SK-N-SH (cell line): ENCODE measurements around the gene LTB4R2. TPM values are rescaled to one million over a fixed set of nuclear protein-coding genes. Genes with fewer than 3 reads are reported as not detected.
A peak's percentile ranks its signal among the peaks of the same experiment; 100 is the strongest.
"Not testable (repeated sequence)": the region's sequence is repeated elsewhere in the genome, so short reads cannot be mapped to it uniquely, and the experiment has no call there.

Experiments used
- CTCF ChIA-PET: fragments of 300-600, 350-600 bp; formaldehyde crosslinking; extraction: SDS; loops from one replicate; lab custom pipeline; 2021; lab: Yijun Ruan, JAX
- POLR2A ChIA-PET: fragments of 350-600 bp; sonication (Branson Sonifier 250); formaldehyde crosslinking; extraction: SDS; loops from one replicate; lab custom pipeline; 2020; ENCODE audit warnings: antibody characterized with exemption, inconsistent platforms; lab: Yijun Ruan, JAX
- DNase-seq: peaks from one replicate; pipeline ENCODE4 v3.0.0; 2012
- H2AFZ ChIP-seq: fragments of 200-600 bp; sonication (generic); 2 replicates; pipeline ENCODE4 v1.8.1; 2016; ENCODE audit warnings: antibody characterized with exemption, mild to moderate bottlenecking, low read depth
- H3F3A ChIP-seq: fragments of 200-600 bp; sonication (generic); replicated peaks from 2 replicates; pipeline ENCODE3; 2016; ENCODE audit warnings: antibody characterized with exemption, mild to moderate bottlenecking; ENCODE audit not compliant: insufficient read depth
- H3K27ac ChIP-seq, 2 experiments: fragments of 200-500 bp in 1 of 2; fragments of 200-600 bp in 1 of 2; sonication (Bioruptor generic) in 1 of 2; sonication (generic), shearing (Covaris generic) in 1 of 2; 2 replicates each; pipeline versions ENCODE4 v1.5.1 to v1.6.1; 2014 to 2016; ENCODE audit warnings: low read depth in 2 of 2, inconsistent platforms in 1 of 2, low read length in 1 of 2, mild to moderate bottlenecking in 1 of 2, mixed read lengths in 1 of 2
- H3K27me3 ChIP-seq: fragments of 200-600 bp; sonication (generic), shearing (Covaris generic); 2 replicates; pipeline ENCODE4 v1.6.1; 2016; ENCODE audit warnings: mixed run types; ENCODE audit not compliant: insufficient read depth
- H3K36me3 ChIP-seq, 2 experiments: fragments of 200-500 bp in 1 of 2; fragments of 200-600 bp in 1 of 2; sonication (Bioruptor generic) in 1 of 2; sonication (generic) in 1 of 2; replicated peaks in 1 of 2; 2 replicates each; pipeline versions ENCODE3 to v1.5.1; 2014 to 2016; ENCODE audit warnings: low read length in 1 of 2, mild to moderate bottlenecking in 1 of 2; ENCODE audit not compliant: insufficient read depth in 2 of 2, control insufficient read depth in 1 of 2
- H3K4me1 ChIP-seq, 2 experiments: fragments of 200-500 bp in 1 of 2; fragments of 200-600 bp in 1 of 2; sonication (Bioruptor generic) in 1 of 2; sonication (generic), shearing (Covaris generic) in 1 of 2; 2 replicates each; pipeline versions ENCODE4 v1.5.1 to v1.6.1; 2014 to 2016; ENCODE audit warnings: low read depth in 1 of 2, low read length in 1 of 2, mixed run types in 1 of 2; ENCODE audit not compliant: insufficient read depth in 2 of 2, control insufficient read depth in 1 of 2
- H3K4me2 ChIP-seq: fragments of 200-600 bp; sonication (generic), shearing (Covaris generic); 2 replicates; pipeline ENCODE4 v1.6.1; 2017; ENCODE audit warnings: mixed run types
- H3K4me3 ChIP-seq, 2 experiments: fragments of 200-500 bp in 1 of 2; fragments of 200-600 bp in 1 of 2; sonication (Bioruptor generic) in 1 of 2; sonication (generic), shearing (Covaris generic) in 1 of 2; 2 replicates each; pipeline versions ENCODE4 v1.5.1 to v1.8.1; 2014 to 2016; ENCODE audit warnings: low read depth in 2 of 2, inconsistent platforms in 1 of 2, low read length in 1 of 2, mild to moderate bottlenecking in 1 of 2, mixed read lengths in 1 of 2, moderate library complexity in 1 of 2
- H3K79me2 ChIP-seq: fragments of 200-600 bp; sonication (generic); 2 replicates; pipeline ENCODE4 v1.8.1; 2017; ENCODE audit warnings: mild to moderate bottlenecking; ENCODE audit not compliant: insufficient read depth
- H3K9ac ChIP-seq: fragments of 200-600 bp; sonication (generic); 2 replicates; pipeline ENCODE4 v1.6.1; 2017; ENCODE audit warnings: mixed run types
- H3K9me2 ChIP-seq: fragments of 200-600 bp; sonication (generic); 2 replicates; pipeline ENCODE4 v1.6.1; 2017; ENCODE audit warnings: mixed run types
- H3K9me3 ChIP-seq: fragments of 200-600 bp; sonication (generic); 2 replicates; pipeline ENCODE4 v1.6.1; 2017; ENCODE audit warnings: mixed run types, mild to moderate bottlenecking, moderate library complexity
- H4K20me1 ChIP-seq: fragments of 200-600 bp; sonication (generic); 2 replicates; pipeline ENCODE4 v1.6.1; 2017; ENCODE audit warnings: mild to moderate bottlenecking, mixed run types; ENCODE audit not compliant: insufficient read depth
- ELF1 ChIP-seq: IDR thresholded peaks from 2 replicates; pipeline ENCODE4 v1.4.0; 2012
- FOSL2 ChIP-seq: IDR thresholded peaks from 2 replicates; pipeline ENCODE4 v1.4.0; 2012; ENCODE audit warnings: low read depth, mild to moderate bottlenecking, moderate library complexity, borderline replicate concordance
- FOXJ3 ChIP-seq: sonication (generic); formaldehyde crosslinking; IDR thresholded peaks from 2 replicates; pipeline ENCODE4 v1.5.1; 2020; ENCODE audit warnings: mild to moderate bottlenecking, missing genetic modification reagents
- POLR2AphosphoS5 ChIP-seq: IDR thresholded peaks from 2 replicates; pipeline ENCODE4 v1.6.1; 2012; ENCODE audit warnings: low read depth, low read length
- RAD21 ChIP-seq: IDR thresholded peaks from 2 replicates; pipeline ENCODE4 v1.6.1; 2012; ENCODE audit warnings: mild to moderate bottlenecking, low read length
- SMC3 ChIP-seq: IDR thresholded peaks from 2 replicates; pipeline ENCODE4 v1.6.1; 2012; ENCODE audit warnings: low read depth, low read length, improper control_type of control experiment
- YY1 ChIP-seq: IDR thresholded peaks from 2 replicates; pipeline ENCODE4 v1.4.0; 2012; ENCODE audit warnings: low read depth, mild to moderate bottlenecking
- ZBTB33 ChIP-seq: IDR thresholded peaks from 2 replicates; pipeline ENCODE4 v1.4.0; 2012; ENCODE audit warnings: low read depth, borderline replicate concordance
- WGBS: methylation state at CpG from one replicate; pipeline ENCODE4 v1.1.6; 2017; ENCODE audit warnings: low lambda C conversion rate; 5-methylcytosine and 5-hydroxymethylcytosine counted together
- polyA plus RNA-seq, 3 experiments: library from polyadenylated mRNA; depleted of rRNA; stranded (reverse); fragments of >200 nt; gene quantifications; 2 replicates each; pipeline ENCODE4 v1.2.3, GENCODE V29; 2012
- TF ChIP-seq, protein P1 (sequence below): fragments of 200-600 bp; sonication (generic); IDR thresholded peaks from 2 replicates; pipeline ENCODE4 v1.6.1; 2017; ENCODE audit warnings: antibody characterized with exemption, mild to moderate bottlenecking, moderate library complexity

Gene LTB4R2
- polyA plus RNA-seq, 1 of the 3 experiments (the other 2 are of a cell fraction): 8.2 TPM

DNA sequence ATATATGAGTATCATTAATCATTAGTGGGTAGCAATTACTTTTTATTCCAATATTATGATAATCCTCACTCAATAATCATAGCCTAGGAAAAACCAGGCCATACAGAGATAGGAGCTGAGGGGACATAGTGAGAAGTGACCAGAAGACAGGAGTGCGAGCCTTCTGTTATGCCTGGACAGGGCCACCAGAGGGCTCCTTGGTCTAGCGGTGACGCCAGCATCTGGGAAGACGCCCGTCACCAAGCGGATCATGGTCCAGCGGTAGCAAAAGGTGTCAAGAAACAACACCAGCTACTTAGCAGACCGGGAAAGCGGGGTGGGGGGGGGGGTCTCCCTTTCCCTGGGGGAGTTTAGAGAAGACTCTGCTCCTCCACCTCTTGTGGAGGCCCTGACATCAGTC is 18.0 kb downstream of the LTB4R2 start:
- ChIA-PET CTCF (interaction anchor here (0.6 to 14.6 kb wide), 16 partner anchors 9 to 114 kb away, joined by 3 to 115 read pairs (median 4); partner anchors contain the start of genes CBLN3, CIDEB, KHNYN and LTB4R), POLR2A (interaction anchor here (1.3 to 1.7 kb wide), 2 partner anchors 109 to 115 kb away, joined by 4 read pairs; partner anchors contain the start of gene SDR39U1)
- not testable (repeated sequence) for H4K20me1 ChIP-seq, H3K4me3 ChIP-seq, H3K27me3 ChIP-seq, H3K9ac ChIP-seq, H3F3A ChIP-seq, H2AFZ ChIP-seq, H3K4me2 ChIP-seq, H3K9me3 ChIP-seq, H3K36me3 ChIP-seq, H3K9me2 ChIP-seq, H3K79me2 ChIP-seq, DNase-seq, H3K27ac ChIP-seq
- WGBS: 7% methylated on average over 7 of the region's 9 CpGs
- TF ChIP-seq SMC3 (peak; percentile 26), RAD21 (peak; percentile 37)
- TF ChIP-seq, protein P1, sequence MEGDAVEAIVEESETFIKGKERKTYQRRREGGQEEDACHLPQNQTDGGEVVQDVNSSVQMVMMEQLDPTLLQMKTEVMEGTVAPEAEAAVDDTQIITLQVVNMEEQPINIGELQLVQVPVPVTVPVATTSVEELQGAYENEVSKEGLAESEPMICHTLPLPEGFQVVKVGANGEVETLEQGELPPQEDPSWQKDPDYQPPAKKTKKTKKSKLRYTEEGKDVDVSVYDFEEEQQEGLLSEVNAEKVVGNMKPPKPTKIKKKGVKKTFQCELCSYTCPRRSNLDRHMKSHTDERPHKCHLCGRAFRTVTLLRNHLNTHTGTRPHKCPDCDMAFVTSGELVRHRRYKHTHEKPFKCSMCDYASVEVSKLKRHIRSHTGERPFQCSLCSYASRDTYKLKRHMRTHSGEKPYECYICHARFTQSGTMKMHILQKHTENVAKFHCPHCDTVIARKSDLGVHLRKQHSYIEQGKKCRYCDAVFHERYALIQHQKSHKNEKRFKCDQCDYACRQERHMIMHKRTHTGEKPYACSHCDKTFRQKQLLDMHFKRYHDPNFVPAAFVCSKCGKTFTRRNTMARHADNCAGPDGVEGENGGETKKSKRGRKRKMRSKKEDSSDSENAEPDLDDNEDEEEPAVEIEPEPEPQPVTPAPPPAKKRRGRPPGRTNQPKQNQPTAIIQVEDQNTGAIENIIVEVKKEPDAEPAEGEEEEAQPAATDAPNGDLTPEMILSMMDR: peak; percentile 67
- peaks cover 0 to 12% of the 10 kb centered on the region in 2 experiments; a peak in 1 of 4 replicates for H3K4me1 ChIP-seq

DNA sequence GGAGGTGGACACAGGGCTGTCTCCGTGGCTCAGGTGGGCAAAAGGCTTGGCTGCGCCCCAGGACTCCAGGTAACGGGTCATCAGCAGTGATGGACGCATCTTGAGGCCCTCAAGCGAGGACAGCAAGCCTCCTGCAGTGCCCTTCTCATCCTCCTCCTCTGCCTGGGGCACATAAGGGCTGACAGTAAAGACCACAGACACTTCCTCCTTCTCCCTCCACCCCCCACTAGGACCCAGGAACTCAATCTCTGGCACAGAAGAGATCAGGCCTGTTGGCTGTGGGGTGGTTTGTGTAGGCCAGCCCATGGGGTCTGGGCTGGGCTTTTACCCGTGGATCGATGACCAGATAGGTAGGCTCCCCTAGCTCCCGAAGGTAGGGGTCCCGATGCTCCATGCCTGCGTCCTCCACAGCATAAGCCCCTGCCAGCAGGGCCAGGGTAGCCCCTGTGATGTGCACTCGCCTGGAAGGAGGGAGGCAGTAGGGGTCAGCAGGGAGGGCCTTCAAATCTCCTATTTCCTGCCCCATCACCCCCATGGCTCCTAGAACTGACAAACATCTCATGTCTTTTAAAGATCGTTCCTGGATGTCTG is 19.2 kb downstream of the LTB4R2 start:
- no peaks in the 10 kb centered on the region for H3K79me2 ChIP-seq
- no peaks in the 10 kb centered on the region for H3K9me2 ChIP-seq
- H3K27ac ChIP-seq: no peak overlapping the region
- H3K9ac ChIP-seq: no peak overlapping the region
- POLR2A ChIA-PET: interaction anchor here (0.7 kb wide), 1 partner anchor 113 kb away, joined by 3 read pairs; no protein-coding TSS in a partner anchor
- 89% methylated on average over 4 of the region's 12 CpGs for whole genome bisulfite sequencing
- peaks cover 0 to 16% of the 10 kb centered on the region in 2 experiments; a peak in 1 of 4 replicates for H3K4me1 ChIP-seq
- H3K4me3 ChIP-seq: no peak overlapping the region
- CTCF ChIA-PET: interaction anchor here (0.7 to 14.6 kb wide), 7 partner anchors 12 to 108 kb away, joined by 3 to 115 read pairs (median 13); partner anchors contain the start of genes CBLN3, CIDEB, KHNYN and LTB4R
- TF ChIP-seq, protein P1: no peak
- TF ChIP-seq POLR2AphosphoS5: no peak
- no peak for TF ChIP-seq YY1
- TF ChIP-seq ELF1: no peak
- no peak for TF ChIP-seq ZBTB33
- no peak for TF ChIP-seq FOSL2
- no peak for TF ChIP-seq FOXJ3 (CRISPR knock-in tag)
- no peaks in the 10 kb centered on the region for H4K20me1 ChIP-seq
- no peaks in the 10 kb centered on the region for H3K9me3 ChIP-seq
- DNase-seq: no peak
- peaks cover 4% of the 10 kb centered on the region for H3K27me3 ChIP-seq
- no peak overlapping the region for H3K4me2 ChIP-seq
- H3K36me3 ChIP-seq: no peaks in the 10 kb centered on the region
- no peak overlapping the region for H2AFZ ChIP-seq
- H3F3A ChIP-seq: no peaks in the 10 kb centered on the region
